ENCODE results near the gene TSTD1. TPM values are rescaled to one million over a fixed set of nuclear protein-coding genes. Genes with fewer than 3 reads are reported as not detected.

The TSTD1 gene
- total RNA-seq, 1 experiment from 2014 or later = 20.1 TPM

- Histone ChIP-seq H3K27me3 (ENCODE audit: control insufficient read depth, insufficient read depth, low read length) (no peaks in the 10 kb centered on the region), H3K4me1 (ENCODE audit: control insufficient read depth, insufficient read depth, low read length) (no peaks in the 10 kb centered on the region), H3K27ac (ENCODE audit: low read length) (no peak overlapping the region), H3K4me3 (ENCODE audit: low read depth in 2 of 2, low read length in 2 of 2) (no peak overlapping the region), H3K9me3 (ENCODE audit: control insufficient read depth, insufficient read depth, low read depth, low read length) (no peaks in the 10 kb centered on the region), H3K36me3 (ENCODE audit: control insufficient read depth, insufficient read depth, low read length) (no peaks in the 10 kb centered on the region)
- CTCF ChIA-PET = interaction anchor here (0.9 to 1.1 kb wide), 2 partner anchors 24 to 26 kb away, joined by 3 to 4 read pairs; no protein-coding TSS in a partner anchor
- DNase-seq (ENCODE audit: low read depth, low spot score) = peak; percentile 41
- TF ChIP-seq CTCF (IDR thresholded peaks at IDR 0.05) = peak; percentile 83
- TF ChIP-seq REST (IDR thresholded peaks at IDR 0.05; ENCODE audit: insufficient read depth in 1 of 2, low read depth in 2 of 2, low read length in 1 of 2) = no peak
- ATAC-seq = peak; percentile 86
- POLR2A ChIA-PET = interaction anchor here (0.5 kb wide), 1 partner anchor 26 kb away, joined by 3 read pairs; no protein-coding TSS in a partner anchor
- in situ Hi-C loops (cut with HindIII; ENCODE audit: low pct_unique_long_range_greater_than_20kb, low sequenced_read_pairs) (no loop called here), intact Hi-C loops (cut with micrococcal nuclease; ENCODE audit: unreplicated experiment) (no loop called here)
- no TSS peak for BruUV-seq (replicated peaks)
These were observed 33.2 kb upstream of the TSTD1 start for GRCh38 chr1:161071886-161072371.

GRCh38 chr1:161070761-161071160 is 32.0 kb upstream of the TSTD1 start:
- Histone ChIP-seq H3K9me3 (ENCODE audit: control insufficient read depth, insufficient read depth, low read depth, low read length) (no peaks in the 10 kb centered on the region), H3K27ac (ENCODE audit: low read length) (no peak overlapping the region), H3K4me3 (ENCODE audit: low read depth in 2 of 2, low read length in 2 of 2) (no peak overlapping the region), H3K4me1 (ENCODE audit: control insufficient read depth, insufficient read depth, low read length) (no peaks in the 10 kb centered on the region), H3K36me3 (ENCODE audit: control insufficient read depth, insufficient read depth, low read length) (no peaks in the 10 kb centered on the region), H3K27me3 (ENCODE audit: control insufficient read depth, insufficient read depth, low read length) (no peaks in the 10 kb centered on the region)
- ATAC-seq = no peak
- DNase-seq (ENCODE audit: low read depth, low spot score) = no peak
- intact Hi-C loops (cut with micrococcal nuclease; ENCODE audit: unreplicated experiment) (no loop called here), in situ Hi-C loops (cut with HindIII; ENCODE audit: low pct_unique_long_range_greater_than_20kb, low sequenced_read_pairs) (no loop called here)
- CTCF ChIA-PET = no interaction called here
- no peak for TF ChIP-seq TCF7L2 (IDR thresholded peaks at IDR 0.05; ENCODE audit: low read depth, low read length)
- TF ChIP-seq CTCF (IDR thresholded peaks at IDR 0.05) = no peak
- no peak for TF ChIP-seq REST (IDR thresholded peaks at IDR 0.05; ENCODE audit: insufficient read depth in 1 of 2, low read depth in 2 of 2, low read length in 1 of 2)
- no peak for TF ChIP-seq POLR2AphosphoS5 (IDR thresholded peaks at IDR 0.05; ENCODE audit: low read depth, low read length)
- POLR2A ChIA-PET = no interaction called here
- no TSS peak for BruUV-seq (replicated peaks)
